GM12864 (cell line): ENCODE measurements around the gene NKAIN4.

Experiments
- DNase-seq: peaks from one replicate; pipeline ENCODE4 v3.0.0-alpha.2; 2011; ENCODE audit warnings: low read depth
- H3K4me3 ChIP-seq: 2 replicates; pipeline ENCODE4 v1.5.1; 2011; ENCODE audit warnings: mild to moderate bottlenecking, low read depth, low read length, control low read depth
- TF ChIP-seq, protein P1 (sequence below): IDR thresholded peaks from 2 replicates; pipeline ENCODE4 v1.5.1; 2011; ENCODE audit warnings: low read depth, mild to moderate bottlenecking, moderate library complexity, low read length, control low read depth, inconsistent platforms; ENCODE audit errors: missing control alignments

Gene NKAIN4

DNA sequence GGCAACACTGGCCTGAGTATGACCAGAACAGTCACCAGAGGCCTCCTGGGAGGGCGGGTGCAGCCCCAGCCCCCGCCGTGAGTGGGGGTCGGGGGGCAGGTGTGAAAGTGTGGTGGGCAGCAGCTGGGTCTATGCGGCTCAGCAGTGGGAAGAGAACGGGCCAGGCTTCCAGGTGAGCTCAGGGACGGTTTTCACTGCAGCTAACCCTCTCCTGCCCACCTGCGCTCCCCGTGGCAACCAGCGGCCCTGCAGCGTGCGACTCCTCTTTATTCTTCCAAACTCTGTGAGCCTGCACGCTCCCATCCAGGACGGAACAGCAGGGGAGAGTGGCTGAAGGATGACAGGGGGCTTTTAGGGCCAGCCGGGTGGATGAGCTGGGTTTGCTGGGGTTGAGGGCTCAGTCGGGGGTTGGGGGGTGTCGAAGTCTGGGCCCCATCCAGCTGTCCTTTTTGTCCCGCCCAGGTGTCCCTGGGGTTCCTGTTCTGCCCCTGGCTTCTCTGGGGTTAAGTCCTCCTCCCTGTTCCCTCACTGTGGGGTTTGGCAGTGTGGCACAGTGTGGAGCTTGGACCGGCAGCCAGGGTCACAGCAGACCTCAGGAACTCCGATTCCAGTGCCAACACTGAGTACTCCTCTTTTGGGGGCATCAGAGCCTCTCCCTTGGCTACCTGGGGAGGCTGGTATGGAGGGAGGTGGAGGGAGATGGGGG lies 19.4 kb downstream of the NKAIN4 start:
- TF ChIP-seq, protein P1, sequence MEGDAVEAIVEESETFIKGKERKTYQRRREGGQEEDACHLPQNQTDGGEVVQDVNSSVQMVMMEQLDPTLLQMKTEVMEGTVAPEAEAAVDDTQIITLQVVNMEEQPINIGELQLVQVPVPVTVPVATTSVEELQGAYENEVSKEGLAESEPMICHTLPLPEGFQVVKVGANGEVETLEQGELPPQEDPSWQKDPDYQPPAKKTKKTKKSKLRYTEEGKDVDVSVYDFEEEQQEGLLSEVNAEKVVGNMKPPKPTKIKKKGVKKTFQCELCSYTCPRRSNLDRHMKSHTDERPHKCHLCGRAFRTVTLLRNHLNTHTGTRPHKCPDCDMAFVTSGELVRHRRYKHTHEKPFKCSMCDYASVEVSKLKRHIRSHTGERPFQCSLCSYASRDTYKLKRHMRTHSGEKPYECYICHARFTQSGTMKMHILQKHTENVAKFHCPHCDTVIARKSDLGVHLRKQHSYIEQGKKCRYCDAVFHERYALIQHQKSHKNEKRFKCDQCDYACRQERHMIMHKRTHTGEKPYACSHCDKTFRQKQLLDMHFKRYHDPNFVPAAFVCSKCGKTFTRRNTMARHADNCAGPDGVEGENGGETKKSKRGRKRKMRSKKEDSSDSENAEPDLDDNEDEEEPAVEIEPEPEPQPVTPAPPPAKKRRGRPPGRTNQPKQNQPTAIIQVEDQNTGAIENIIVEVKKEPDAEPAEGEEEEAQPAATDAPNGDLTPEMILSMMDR, result peak; percentile 72
- no peak overlapping the region for H3K4me3 ChIP-seq
- DNase-seq, result no peak

DNA sequence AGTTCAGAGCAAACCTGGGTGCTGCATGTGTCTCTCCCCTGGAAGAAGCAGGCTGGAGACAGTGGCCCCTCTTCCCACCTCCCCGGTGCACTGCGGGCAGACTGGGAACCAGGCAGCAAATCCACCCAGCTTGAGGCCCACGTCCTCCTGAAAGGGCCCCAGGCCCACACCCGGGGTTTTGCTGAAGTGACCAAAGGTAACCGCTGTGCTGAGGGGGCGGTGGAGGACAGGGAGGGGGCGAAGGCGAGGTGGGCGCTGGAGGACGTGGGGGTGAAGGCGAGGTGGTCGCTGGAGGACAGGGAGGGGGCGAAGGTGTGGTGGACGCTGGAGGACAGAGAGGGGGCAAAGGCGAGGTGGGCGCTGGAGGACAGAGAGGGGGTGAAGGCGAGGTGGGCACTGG lies 20.3 kb downstream of the NKAIN4 start:
- DNase-seq, result no peak
- no peak overlapping the region for H3K4me3 ChIP-seq
- TF ChIP-seq, protein P1, result no peak

DNA sequence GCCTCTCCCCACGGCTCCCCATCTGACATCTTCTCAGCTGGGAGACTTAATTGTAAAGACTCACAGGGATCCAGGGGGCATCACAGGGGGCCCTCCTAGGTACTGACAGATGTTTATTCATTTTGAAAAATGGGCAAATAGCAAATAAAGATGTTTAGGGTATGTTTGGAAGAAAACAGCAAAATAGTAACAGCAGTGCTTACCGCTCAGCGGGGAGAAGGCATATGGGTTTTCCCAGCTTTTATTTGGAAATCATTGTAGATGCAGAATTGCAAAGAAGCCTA lies 21.3 kb downstream of the NKAIN4 start:
- no peak for DNase-seq
- TF ChIP-seq, protein P1, result no peak
- H3K4me3 ChIP-seq, result no peak overlapping the region

DNA sequence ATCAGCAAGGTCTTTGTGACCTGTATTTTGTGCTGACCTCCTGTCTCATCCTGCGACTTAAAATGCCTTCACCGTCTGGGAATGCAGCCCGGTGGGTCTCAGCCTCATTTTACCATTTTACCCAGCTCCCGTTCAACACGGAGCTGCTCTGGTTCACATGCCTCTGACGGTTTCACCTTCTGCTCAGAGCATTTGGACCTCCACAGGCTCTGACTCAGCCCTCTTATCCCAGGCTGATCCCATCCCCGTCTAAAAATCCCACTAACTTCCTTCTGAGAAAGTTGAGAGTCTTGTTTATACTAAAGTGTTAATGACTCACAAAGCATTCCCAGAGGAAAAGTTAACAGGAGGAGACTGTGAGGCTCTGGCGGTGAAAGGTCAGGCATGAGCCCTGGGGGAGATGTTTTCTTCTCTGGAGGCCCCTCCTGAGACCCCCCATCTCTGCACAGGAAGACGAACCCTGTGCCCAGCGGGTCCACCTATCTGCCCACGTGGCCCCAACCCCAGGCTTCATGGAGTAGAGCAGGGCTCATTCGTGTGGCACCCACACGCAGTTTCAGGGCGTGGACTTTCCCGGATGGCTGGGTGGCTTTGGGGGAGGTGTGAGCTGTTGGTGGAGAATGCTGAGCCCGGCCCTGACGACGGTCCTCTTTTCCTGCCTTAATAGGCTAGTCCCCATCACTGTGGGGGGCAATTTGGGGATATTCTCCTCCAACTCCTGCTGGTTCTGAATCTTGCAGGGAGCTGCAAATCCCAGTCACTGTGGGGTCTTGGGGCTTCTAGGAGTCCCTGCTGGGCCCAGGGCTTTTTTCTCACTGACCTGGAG lies 21.8 kb downstream of the NKAIN4 start:
- TF ChIP-seq, protein P1, result no peak
- DNase-seq, result no peak
- H3K4me3 ChIP-seq, result no peak overlapping the region

DNA sequence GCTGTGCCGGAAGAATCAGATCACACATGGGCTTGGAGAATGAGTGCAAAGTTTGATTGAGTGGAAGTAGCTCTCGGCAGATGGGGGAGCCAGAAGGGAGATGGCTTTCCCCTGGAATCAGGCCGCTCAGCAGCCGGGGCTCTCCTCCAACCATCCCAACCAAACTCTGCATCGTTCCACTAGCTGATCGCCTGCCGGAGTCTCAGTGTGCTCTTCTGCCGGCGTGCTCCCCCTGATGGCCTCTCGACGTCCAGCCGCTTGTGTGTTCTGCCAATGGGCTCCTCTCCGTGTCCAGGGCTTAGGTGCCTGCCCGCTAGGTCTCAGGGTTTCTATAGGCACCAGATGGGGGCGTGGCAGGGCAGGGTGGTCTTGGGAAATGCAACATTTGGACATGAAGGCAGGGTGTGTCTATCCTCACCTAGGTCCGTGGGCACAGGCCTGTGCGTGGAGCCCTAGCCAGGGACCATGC lies 23.4 kb downstream of the NKAIN4 start:
- no peak overlapping the region for H3K4me3 ChIP-seq
- DNase-seq, result no peak
- TF ChIP-seq, protein P1, result peak; percentile 15

DNA sequence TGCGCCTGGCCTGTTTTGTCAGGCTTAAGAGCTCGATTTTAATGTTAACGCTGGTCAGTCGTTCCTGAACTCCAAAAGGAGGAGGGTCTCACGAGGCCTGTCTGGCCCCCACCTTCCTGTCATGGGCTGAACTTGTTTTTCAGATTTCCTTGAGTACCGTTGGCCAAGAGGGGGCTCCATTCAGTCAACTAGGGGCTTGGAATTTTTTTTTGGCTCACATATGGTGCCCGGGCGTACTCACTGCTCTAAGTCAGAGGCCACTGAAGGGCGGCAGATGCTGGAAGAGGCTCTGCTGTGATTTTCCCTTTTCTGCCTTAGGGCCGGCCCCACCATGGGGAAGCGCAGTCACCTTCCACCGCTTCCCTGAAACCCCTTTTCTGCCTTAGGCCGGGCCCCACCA lies 25.5 kb downstream of the NKAIN4 start:
- DNase-seq, result no peak
- no peak overlapping the region for H3K4me3 ChIP-seq
- TF ChIP-seq, protein P1, result no peak
